ENCODE results near the gene TTLL5.
"Not testable (repeated sequence)": the region's sequence is repeated elsewhere in the genome, so short reads cannot be mapped to it uniquely, and the experiment has no call there.

TTLL5 gene

GRCh38 chr14:75837151-75837787 lies 176.2 kb downstream of the TTLL5 start:
- no peak for DNase-seq

- DNase-seq: no peak
Measured at GRCh38 chr14:75840911-75841310, 179.9 kb downstream of the TTLL5 start.

- DNase-seq: no peak
Measured at GRCh38 chr14:75842551-75842950, 181.5 kb downstream of the TTLL5 start.

GRCh38 chr14:75844486-75844885 lies 183.4 kb downstream of the TTLL5 start:
- no peak for DNase-seq

GRCh38 chr14:75845136-75845804 lies 184.2 kb downstream of the TTLL5 start:
- no peak for DNase-seq

GRCh38 chr14:75846694-75847093 lies 185.6 kb downstream of the TTLL5 start:
- not testable (repeated sequence) for DNase-seq

GRCh38 chr14:75847584-75847983 lies 186.5 kb downstream of the TTLL5 start:
- no peak for DNase-seq

GRCh38 chr14:75848167-75848913 lies 187.3 kb downstream of the TTLL5 start:
- no peak for DNase-seq

- DNase-seq: no peak
Measured at GRCh38 chr14:75849300-75849895, 188.4 kb downstream of the TTLL5 start.

GRCh38 chr14:75851574-75851866 lies 190.5 kb downstream of the TTLL5 start:
- DNase-seq: no peak

- no peak for DNase-seq
Measured at GRCh38 chr14:75854111-75854799, 193.2 kb downstream of the TTLL5 start.

GRCh38 chr14:75857199-75857598 lies 196.2 kb downstream of the TTLL5 start:
- DNase-seq: no peak

- DNase-seq: no peak
Measured at GRCh38 chr14:75858362-75858761, 197.3 kb downstream of the TTLL5 start.

- no peak for DNase-seq
Measured at GRCh38 chr14:75859746-75860145, 198.7 kb downstream of the TTLL5 start.

GRCh38 chr14:75860561-75861160 lies 199.6 kb downstream of the TTLL5 start:
- DNase-seq: no peak

- DNase-seq: no peak
Measured at GRCh38 chr14:75861161-75861621, 200.1 kb downstream of the TTLL5 start.

- DNase-seq: no peak
Measured at GRCh38 chr14:75863221-75863620, 202.2 kb downstream of the TTLL5 start.

GRCh38 chr14:75864352-75864751 lies 203.3 kb downstream of the TTLL5 start:
- no peak for DNase-seq

GRCh38 chr14:75865531-75865930 lies 204.5 kb downstream of the TTLL5 start:
- no peak for DNase-seq

- DNase-seq: no peak
Measured at GRCh38 chr14:75866970-75867369, 205.9 kb downstream of the TTLL5 start.

GRCh38 chr14:75871181-75871880 lies 210.3 kb downstream of the TTLL5 start:
- DNase-seq: no peak

- no peak for DNase-seq
Measured at GRCh38 chr14:75875958-75876357, 214.9 kb downstream of the TTLL5 start.

Data from CD4-positive, alpha-beta T cell treated with Interleukin-10 for 1 hour (primary cell).